Smooth muscle cell (in vitro differentiated cells): ENCODE measurements around the gene HOXA1. TPM values are rescaled to one million over a fixed set of nuclear protein-coding genes. Genes with fewer than 3 reads are reported as not detected.

Experiments
- DNase-seq: peaks from one replicate; lab custom pipeline; 2025; ENCODE audit not compliant: unreplicated experiment; lab: John Stamatoyannopoulos, UW
- H2AFZ ChIP-seq: fragments of 200-600 bp; sonication (generic); 2 replicates; pipeline ENCODE4 v1.6.0; 2016; ENCODE audit warnings: antibody characterized with exemption, low read depth, mild to moderate bottlenecking
- H3F3A ChIP-seq: fragments of 200-600 bp; sonication (generic); 2 replicates; pipeline ENCODE4 v1.6.0; 2017; ENCODE audit warnings: antibody characterized with exemption, low read depth
- H3K27ac ChIP-seq: fragments of 200-600 bp; sonication (generic); 2 replicates; pipeline ENCODE4 v1.5.1; 2016; ENCODE audit warnings: low read depth, mild to moderate bottlenecking
- H3K27me3 ChIP-seq: fragments of 200-600 bp; sonication (generic); 2 replicates; pipeline ENCODE4 v1.6.1; 2016; ENCODE audit warnings: low read depth, mild to moderate bottlenecking
- H3K36me3 ChIP-seq: fragments of 200-600 bp; sonication (generic); 2 replicates; pipeline ENCODE4 v1.5.1; 2016; ENCODE audit warnings: low read depth
- H3K4me1 ChIP-seq: fragments of 200-600 bp; sonication (generic); 2 replicates; pipeline ENCODE4 v1.5.1; 2016; ENCODE audit warnings: low read depth
- H3K4me2 ChIP-seq: fragments of 200-600 bp; sonication (generic); 2 replicates; pipeline ENCODE4 v1.6.0; 2016; ENCODE audit warnings: mild to moderate bottlenecking
- H3K4me3 ChIP-seq: fragments of 200-600 bp; sonication (generic); 2 replicates; pipeline ENCODE4 v1.5.1; 2016; ENCODE audit warnings: mild to moderate bottlenecking
- H3K79me2 ChIP-seq: fragments of 200-600 bp; sonication (generic); 2 replicates; pipeline ENCODE4 v1.6.0; 2016; ENCODE audit warnings: low read depth, mild to moderate bottlenecking
- H3K9ac ChIP-seq: fragments of 200-600 bp; sonication (generic); 2 replicates; pipeline ENCODE4 v1.6.0; 2016; ENCODE audit warnings: low read depth
- H3K9me3 ChIP-seq: fragments of 200-600 bp; sonication (generic); replicated peaks from 2 replicates; pipeline ENCODE4 v1.5.1; 2016; ENCODE audit warnings: low read depth
- H4K20me1 ChIP-seq: fragments of 200-600 bp; sonication (generic); 2 replicates; pipeline ENCODE4 v1.6.0; 2016; ENCODE audit warnings: low read depth
- WGBS: methylation state at CpG from one replicate; pipeline ENCODE4 v1.1.7; 2016; ENCODE audit warnings: low lambda C conversion rate; 5-methylcytosine and 5-hydroxymethylcytosine counted together
- polyA plus RNA-seq: library from polyadenylated mRNA; unstranded; fragments of >200 nt; fragmentation: Nextera tagmentation; extraction: Ambion mirVana; gene quantifications from 2 replicates; pipeline ENCODE4 v1.2.1, GENCODE V29; 2016
- total RNA-seq: library from RNA; depleted of rRNA; stranded (reverse); fragments of >200 nt; gene quantifications from 2 replicates; pipeline ENCODE4 v1.2.3, GENCODE V29; 2014
- TF ChIP-seq, protein P1 (sequence below): fragments of 200-600 bp; sonication (generic); IDR thresholded peaks from 2 replicates; pipeline ENCODE4 v1.5.1; 2017; ENCODE audit warnings: borderline replicate concordance, mild to moderate bottlenecking, antibody characterized with exemption; ENCODE audit not compliant: insufficient read depth, poor library complexity, severe bottlenecking

HOXA1 gene
- total and polyA plus RNA-seq, 2 experiments from 2014 or later, result 0.40 TPM; not detected in 1

DNA sequence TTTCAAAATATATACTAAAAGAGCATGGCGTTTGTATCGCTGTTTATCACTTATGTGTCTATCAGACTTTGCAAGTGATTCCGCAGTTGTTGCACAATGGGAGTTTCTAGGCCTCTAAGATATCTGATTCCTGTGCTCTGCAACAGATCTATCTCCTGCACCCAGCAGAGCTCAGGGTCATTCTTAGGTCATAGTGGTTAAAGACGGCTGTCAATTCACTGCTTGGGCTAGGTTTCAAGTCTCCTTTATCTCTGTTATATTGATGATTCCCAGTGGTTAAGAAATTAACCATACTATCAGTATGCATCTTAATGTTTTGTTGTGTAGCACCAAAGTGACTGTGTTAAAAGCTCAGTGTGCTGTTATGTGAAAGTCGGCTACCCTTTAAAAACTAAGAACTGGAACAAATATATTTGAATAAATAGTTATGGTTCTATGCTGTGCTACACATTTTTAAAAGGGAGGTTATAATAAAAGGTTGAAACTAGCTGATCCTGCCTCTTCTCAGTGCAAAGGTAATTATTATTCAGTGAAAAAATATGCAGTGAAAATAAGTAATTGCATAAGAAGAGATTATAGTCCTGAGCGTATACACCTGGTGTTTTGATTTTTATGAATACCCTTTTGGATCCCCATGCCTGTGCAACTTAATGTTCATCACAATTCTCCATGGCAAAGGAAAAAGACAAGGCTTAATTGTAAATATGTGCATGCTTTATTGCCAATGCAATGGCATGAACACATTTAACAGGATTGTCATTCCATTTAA, 24.0 kb downstream of the HOXA1 start:
- Histone ChIP-seq H3K4me1 (no peaks in the 10 kb centered on the region), H3K36me3 (no peaks in the 10 kb centered on the region), H3K4me3 (no peak overlapping the region), H3K27ac (no peak overlapping the region), H2AFZ (no peak overlapping the region), H3K27me3 (no peaks in the 10 kb centered on the region), H3F3A (no peaks in the 10 kb centered on the region), H3K4me2 (no peak overlapping the region), H4K20me1 (no peaks in the 10 kb centered on the region), H3K79me2 (no peaks in the 10 kb centered on the region), H3K9me3 (no peaks in the 10 kb centered on the region), H3K9ac (no peak overlapping the region)
- 77% methylated on average over 6 of the region's 6 CpGs for WGBS
- DNase-seq, result no peak
- TF ChIP-seq, protein P1, sequence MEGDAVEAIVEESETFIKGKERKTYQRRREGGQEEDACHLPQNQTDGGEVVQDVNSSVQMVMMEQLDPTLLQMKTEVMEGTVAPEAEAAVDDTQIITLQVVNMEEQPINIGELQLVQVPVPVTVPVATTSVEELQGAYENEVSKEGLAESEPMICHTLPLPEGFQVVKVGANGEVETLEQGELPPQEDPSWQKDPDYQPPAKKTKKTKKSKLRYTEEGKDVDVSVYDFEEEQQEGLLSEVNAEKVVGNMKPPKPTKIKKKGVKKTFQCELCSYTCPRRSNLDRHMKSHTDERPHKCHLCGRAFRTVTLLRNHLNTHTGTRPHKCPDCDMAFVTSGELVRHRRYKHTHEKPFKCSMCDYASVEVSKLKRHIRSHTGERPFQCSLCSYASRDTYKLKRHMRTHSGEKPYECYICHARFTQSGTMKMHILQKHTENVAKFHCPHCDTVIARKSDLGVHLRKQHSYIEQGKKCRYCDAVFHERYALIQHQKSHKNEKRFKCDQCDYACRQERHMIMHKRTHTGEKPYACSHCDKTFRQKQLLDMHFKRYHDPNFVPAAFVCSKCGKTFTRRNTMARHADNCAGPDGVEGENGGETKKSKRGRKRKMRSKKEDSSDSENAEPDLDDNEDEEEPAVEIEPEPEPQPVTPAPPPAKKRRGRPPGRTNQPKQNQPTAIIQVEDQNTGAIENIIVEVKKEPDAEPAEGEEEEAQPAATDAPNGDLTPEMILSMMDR, result no peak

DNA sequence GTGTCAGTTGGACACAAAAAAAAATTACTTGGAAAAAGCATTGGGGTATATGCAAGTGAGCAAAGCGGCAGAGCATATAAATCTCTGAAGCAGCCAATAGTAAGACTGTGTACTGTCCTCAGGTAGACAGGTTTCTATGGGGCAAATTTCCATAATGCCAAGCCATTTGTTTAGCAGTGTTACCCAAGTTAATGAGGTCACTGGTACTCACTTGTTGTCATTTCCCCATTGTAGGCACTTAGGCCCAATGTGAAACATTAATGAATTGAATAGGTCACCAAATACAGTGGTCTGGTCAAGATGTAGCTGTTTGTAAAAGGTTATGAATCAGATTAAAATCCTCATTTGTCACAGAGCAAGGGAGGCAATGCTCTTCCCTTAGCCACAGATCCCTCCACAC, 27.5 kb downstream of the HOXA1 start:
- WGBS, result 97% methylated on average over 1 of the region's 1 CpG
- DNase-seq, result no peak

DNA sequence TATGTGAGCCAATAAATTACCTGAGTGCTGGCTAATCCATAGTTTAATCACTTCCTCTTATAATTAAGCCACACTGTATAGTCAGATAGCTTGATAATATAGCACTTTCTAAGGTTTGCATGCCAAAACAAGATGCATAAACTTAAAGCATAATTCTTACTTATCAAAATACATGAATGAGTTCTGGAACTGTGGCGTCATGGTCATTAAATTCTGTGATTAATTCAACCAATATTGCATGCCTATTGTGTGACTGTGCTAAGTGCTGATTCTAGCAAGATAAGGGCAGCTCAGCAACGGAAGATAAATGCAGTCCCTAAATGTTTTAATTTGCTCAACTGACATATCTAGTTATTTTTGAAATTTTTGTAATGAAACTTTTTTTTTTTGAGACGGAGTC, 29.7 kb downstream of the HOXA1 start:
- Histone ChIP-seq H3K4me2 (no peak overlapping the region), H3K27me3 (no peaks in the 10 kb centered on the region), H4K20me1 (no peaks in the 10 kb centered on the region), H3K9ac (no peak overlapping the region), H2AFZ (no peak overlapping the region), H3K79me2 (no peaks in the 10 kb centered on the region), H3F3A (no peaks in the 10 kb centered on the region), H3K4me1 (no peaks in the 10 kb centered on the region), H3K4me3 (no peak overlapping the region), H3K36me3 (no peaks in the 10 kb centered on the region), H3K9me3 (no peaks in the 10 kb centered on the region), H3K27ac (no peak overlapping the region)
- TF ChIP-seq, protein P1, result no peak
- 76% methylated on average over 3 of the region's 3 CpGs for WGBS
- no peak for DNase-seq

More for the DNA sequence above, 27.5 kb downstream of the HOXA1 start:
- TF ChIP-seq, protein P1, result no peak
- no peak overlapping the region for H2AFZ ChIP-seq
- H3K36me3 ChIP-seq, result no peaks in the 10 kb centered on the region
- no peaks in the 10 kb centered on the region for H3K27me3 ChIP-seq
- no peak overlapping the region for H3K9ac ChIP-seq
- no peaks in the 10 kb centered on the region for H3K79me2 ChIP-seq
- H3K4me3 ChIP-seq, result no peak overlapping the region
- no peaks in the 10 kb centered on the region for H3K4me1 ChIP-seq
- no peak overlapping the region for H3K27ac ChIP-seq
- H3F3A ChIP-seq, result no peaks in the 10 kb centered on the region
- H4K20me1 ChIP-seq, result no peaks in the 10 kb centered on the region
- H3K4me2 ChIP-seq, result no peak overlapping the region
- H3K9me3 ChIP-seq, result no peaks in the 10 kb centered on the region

DNA sequence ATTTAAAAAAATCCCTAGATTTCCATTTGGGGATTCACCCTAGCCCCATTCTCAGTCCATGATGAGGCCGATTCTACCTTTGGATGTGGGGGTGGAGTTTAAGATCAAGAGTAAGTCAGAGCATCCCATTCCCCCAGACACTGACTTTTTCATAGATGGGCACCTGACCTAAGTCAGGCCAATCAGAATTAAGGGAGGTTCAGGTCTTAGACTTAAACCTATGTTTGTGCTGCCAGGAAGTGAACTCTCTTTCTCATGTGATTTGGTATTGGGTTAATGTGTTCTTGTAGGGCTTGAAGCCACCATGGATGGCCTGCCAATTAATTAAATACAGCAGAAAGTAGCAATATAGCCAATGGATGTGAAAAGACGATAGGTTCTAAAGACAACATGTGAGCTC, 30.1 kb downstream of the HOXA1 start:
- H3K79me2 ChIP-seq, result no peaks in the 10 kb centered on the region
- no peak overlapping the region for H3K27ac ChIP-seq
- no peak overlapping the region for H3K9ac ChIP-seq
- no peak overlapping the region for H3K4me2 ChIP-seq
- H3K9me3 ChIP-seq, result no peaks in the 10 kb centered on the region
- H2AFZ ChIP-seq, result no peak overlapping the region
- H3K27me3 ChIP-seq, result no peaks in the 10 kb centered on the region
- H4K20me1 ChIP-seq, result no peaks in the 10 kb centered on the region
- 96% methylated on average over 2 of the region's 2 CpGs for WGBS
- no peak overlapping the region for H3K4me3 ChIP-seq
- H3K4me1 ChIP-seq, result no peaks in the 10 kb centered on the region
- no peaks in the 10 kb centered on the region for H3K36me3 ChIP-seq
- no peak for DNase-seq
- no peaks in the 10 kb centered on the region for H3F3A ChIP-seq
- TF ChIP-seq, protein P1, result no peak
